ENCODE measurements around the gene NPAS4.

GRCh38 chr11:66450560-66450959 is 29.7 kb downstream of the NPAS4 start:
- TF ChIP-seq CTCF (IDR thresholded peaks at IDR 0.05), result no peak
- no peak for TF ChIP-seq POLR2A (IDR thresholded peaks at IDR 0.05)
- TF ChIP-seq POLR2AphosphoS5 (IDR thresholded peaks at IDR 0.05; ENCODE audit: insufficient read depth in 1 of 2, low read depth in 1 of 2), result no peak

Data from vagina (tissue), 2 donors.